Effector CD8-positive, alpha-beta T cell (primary cell): Measurements from ENCODE around the gene TEX22.
"Not testable (repeated sequence)": the region's sequence is repeated elsewhere in the genome, so short reads cannot be mapped to it uniquely, and the experiment has no call there.

Source experiments
- DNase-seq: peaks from one replicate; lab custom pipeline; 2025; lab: John Stamatoyannopoulos, UW
- total RNA-seq, 4 experiments: gene quantifications; one replicate each; lab custom pipeline; 2026; lab: John Stamatoyannopoulos, UW

Gene TEX22, protein sequence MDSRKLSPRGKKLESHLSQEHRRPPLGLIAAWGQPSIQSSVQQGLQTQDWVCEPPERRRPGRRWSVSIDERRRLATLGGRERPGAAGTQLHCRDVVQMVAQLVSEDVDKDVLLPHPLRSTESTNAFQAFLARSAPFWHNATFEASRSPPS
- 0.49 to 4.5 (median 1.7) reads per million in 4 experiments for total RNA-seq

DNA sequence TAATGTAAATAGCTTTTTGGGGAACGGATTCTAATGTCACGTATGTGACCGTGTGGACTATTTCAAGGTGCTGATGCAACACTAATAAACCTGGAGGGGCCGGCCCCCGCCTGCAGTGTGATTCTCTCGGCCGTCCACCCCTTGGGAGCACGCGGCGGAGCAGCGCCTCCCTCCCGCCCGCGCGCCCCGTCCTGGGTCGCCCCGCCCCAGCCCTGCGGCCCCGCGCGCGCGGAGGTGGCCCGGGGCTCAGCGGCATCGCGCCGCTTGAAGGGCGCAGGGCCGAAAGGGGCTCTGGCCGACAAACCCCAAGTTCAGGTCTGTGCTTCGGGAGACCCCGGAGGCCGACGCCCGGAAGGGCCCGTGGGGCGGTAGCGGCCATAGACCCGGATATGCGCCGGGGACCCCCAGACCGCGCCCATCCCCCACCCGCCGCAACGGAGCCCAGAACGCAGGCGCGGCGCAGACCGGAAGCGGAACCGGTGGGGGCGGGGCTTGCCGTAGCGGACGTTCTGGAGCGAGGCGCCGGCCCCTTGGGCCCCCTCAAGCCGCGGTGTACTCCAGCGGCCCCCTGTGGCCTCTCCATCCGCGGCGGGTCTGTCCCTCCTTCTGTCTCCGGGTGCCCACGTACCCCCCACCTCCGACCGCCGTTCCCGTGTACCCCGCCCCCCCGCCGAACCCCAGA is at the start of gene TEX22:
TEX22 (plus strand) TSS at position 495 of the 682 bp plus-strand sequence. CDS start 803 bp downstream, outside the sequence.
- DNase-seq = peak; percentile 79

DNA sequence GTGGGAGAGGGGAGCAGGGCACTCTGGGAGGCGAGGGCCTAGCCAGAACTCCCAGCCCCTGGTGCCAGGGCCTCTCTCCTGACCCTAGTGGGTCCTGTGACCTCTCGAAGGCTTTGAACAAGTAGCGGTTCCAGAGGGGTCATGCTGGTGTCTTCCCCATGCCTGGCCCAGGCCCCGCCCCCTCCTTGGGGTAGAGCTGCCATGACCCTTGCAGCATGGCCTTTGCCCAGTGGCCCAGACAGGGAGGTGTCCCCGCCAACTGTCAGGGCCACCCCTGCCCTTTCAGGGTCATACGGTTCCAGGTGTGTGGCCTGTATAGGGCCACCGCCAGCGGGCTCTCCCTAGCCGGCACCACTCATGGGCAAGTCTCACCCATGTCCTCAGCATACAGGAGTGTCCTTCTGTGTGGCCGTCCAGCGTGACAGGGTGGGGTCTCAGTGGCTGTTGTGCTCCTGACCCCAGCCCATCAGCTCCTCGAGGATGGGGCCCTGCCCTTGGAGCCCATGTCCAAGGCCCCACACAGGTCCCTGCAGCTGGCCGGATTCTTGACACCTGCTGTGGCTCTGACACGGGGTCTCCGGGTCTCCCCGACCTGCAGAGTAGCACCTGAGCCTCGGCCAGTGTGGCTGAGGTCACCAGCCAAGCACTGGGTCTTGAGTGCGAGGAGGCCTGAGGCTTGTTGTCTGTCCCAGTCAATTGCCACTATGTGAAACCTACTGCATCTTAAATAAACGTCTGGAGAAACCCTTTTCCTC is 49.2 kb upstream of the TEX22 start:
- no peak for DNase-seq

DNA sequence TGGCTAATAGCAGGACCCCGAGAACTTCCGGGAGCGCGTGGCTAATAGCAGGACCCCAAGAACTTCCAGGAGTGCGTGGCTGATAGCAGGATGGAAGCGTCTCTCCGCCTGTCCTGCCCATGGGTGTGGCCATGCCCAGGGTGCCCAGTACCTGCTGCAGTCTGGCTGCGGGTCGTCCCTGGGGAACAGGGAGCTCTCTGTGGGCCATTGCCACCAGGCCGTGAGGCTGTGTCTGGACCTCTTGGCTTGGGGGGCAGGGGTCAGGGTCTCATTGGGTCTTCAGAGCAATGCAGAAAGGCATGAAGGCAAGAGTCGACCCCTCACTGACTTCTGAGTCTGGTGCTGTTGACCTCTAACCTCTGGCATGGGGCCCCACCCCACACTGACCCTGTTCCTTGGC is 48.3 kb upstream of the TEX22 start:
- no peak for DNase-seq

DNA sequence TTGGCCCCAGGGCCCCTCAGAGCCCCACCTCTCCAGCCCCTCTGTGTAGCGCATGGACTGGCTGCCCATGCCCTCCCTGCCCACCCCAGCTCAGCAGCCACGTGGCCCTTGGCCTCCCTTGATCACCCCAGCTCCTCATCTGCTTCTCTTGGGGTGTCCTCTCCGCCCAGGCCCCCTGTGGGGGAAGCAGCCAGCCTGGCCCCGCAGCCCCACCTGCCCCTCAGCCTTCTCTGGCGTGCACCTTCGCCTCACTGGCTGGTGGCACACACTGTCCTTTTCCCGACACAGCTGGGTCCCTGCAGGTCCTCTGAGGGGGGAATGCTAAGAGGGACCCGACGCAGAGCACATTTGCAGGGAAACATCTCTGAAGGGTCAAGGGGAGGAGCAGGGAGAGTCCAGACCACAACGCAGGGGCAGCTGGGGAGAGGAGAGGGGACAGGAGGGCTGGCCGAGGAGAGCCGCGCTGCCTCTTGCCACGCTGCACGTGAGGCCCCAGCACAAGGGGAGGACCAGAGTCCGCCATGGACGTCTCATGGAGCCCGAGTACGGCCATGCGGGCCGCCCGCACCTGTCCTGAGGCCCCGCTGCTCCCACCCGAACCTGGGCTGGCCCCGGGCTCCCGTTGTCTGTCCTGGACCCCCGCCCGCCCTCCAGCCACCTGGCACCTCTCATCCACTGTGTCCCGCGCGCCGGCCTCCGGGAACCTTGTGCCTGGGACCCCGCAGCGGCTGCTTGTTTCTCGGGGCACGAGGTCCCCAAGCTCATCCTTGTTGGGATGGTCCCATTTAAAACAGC is 47.7 kb upstream of the TEX22 start:
- no peak for DNase-seq

DNA sequence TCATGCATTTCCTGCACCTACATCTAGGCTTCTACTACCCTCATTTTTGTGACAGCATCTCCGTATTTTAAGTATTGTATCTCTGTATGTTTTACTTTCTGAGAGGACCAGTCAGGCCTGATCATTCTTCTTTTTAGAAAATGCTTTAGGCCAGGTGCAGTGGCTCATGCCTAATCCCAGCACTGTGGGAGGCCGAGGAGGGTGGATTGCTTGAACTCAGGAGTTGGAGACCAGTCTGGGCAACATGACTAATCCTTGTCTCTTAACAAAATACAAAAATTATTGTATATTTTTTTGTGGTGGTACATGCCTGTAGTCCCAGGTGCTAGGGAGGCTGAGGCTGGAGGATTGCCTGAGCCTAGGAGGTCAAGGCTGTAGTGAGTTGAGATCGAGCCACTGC is 46.9 kb upstream of the TEX22 start:
- no peak for DNase-seq

DNA sequence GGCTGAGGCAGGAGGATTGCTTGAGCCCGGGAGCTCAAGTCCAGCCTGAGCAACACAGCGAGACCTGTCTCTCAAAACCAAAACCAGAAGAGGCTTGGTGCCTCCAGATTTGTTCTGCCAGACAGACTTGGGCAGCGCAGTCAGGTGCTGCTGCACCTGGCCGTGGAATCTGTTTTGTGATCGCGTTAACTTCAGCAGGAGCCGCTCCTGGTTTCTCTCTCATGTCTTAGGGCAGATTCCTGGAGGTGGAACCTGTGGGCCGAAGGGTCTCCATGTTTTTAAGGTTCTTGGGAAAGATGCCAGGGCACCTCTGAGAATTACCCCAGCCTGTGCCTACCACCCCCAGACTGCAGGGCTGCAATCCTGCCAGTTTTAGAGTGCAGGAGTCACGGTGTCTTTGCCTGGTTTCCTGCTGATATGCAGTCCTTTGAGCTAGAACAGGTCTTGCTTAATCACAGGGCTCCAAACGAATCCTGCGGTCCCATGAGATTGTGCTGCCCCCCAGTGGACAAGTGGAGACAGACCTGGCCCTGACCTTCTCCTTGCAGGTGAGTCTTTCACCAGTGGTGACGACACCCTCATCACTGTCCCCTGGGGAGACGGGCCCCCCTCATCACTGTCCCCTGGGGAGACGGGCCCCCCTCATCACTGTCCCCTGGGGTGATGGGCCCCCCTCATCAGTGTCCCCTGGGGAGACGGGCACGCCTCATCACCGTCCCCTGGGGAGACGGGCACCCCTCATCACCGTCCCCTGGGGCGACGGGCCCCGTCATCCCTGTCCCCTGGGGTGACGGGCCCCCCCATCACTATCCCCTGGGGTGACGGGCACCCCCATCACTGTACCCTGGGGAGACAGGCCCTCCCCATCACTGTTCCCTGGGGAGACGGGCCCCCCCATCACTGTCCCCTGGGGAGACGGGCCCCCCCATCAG is 46.2 kb upstream of the TEX22 start:
- peak; percentile 78 for DNase-seq

DNA sequence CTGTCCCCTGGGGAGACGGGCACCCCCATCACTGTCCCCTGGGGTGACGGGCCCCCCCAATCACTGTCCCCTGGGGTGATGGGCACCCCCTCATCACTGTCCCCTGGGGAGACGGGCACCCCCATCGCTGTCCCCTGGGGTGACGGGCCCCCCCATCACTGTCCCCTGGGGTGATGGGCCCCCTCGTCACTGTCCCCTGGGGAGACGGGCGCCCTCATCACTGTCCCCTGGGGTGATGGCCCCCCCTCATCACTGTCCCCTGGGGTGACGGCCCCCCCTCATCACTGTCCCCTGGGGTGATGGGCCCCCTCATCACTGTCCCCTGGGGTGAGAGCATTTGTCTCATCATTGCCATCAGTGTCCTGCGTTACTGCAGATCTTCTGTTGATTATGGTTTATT is 45.2 kb upstream of the TEX22 start:
- DNase-seq = no peak

DNA sequence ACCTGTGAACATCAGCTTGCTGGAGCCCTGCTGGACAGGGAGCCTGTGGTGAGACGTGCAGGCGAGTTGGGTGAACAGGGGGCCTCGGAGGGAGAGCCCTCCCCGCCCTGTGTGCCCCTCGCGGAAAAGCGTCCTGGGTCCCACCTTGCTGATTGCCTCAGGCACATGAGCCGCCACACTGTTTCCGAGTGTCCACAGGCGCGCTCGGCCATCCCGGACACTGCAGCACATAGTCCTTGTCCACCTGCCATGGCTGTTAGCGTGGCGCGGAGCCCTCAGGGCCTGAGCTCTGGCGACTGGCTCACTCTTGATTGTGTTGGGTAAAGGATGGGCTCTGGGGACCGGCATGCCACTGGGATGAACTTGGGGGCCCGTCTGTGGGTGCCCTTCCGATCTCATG is 43.8 kb upstream of the TEX22 start:
- DNase-seq = no peak

DNA sequence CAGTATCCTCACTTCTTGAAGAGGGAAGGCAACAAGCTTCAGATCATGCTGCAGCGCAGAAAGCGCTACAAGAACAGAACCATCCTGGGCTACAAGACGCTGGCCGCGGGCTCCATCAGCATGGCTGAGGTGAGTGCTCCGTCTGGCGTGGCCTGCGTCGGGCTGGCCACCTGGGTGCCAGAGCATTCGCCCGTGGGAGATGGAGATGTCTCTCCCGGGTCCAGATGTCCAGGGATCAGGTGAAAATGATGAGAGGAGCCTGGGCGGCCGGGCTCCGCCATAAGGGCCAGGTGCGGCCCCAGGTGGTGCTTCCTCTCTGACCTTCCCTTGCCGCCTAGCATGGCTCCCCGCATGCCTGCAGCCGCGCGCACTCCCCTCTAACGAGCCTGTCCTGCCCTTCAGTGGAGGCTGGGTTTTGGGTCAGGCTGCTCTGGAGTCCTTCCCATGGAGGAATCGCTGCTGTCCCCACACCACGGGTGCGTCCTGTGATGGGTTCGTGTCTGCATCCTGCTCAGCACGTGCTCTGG is 43.2 kb upstream of the TEX22 start:
- DNase-seq = no peak

DNA sequence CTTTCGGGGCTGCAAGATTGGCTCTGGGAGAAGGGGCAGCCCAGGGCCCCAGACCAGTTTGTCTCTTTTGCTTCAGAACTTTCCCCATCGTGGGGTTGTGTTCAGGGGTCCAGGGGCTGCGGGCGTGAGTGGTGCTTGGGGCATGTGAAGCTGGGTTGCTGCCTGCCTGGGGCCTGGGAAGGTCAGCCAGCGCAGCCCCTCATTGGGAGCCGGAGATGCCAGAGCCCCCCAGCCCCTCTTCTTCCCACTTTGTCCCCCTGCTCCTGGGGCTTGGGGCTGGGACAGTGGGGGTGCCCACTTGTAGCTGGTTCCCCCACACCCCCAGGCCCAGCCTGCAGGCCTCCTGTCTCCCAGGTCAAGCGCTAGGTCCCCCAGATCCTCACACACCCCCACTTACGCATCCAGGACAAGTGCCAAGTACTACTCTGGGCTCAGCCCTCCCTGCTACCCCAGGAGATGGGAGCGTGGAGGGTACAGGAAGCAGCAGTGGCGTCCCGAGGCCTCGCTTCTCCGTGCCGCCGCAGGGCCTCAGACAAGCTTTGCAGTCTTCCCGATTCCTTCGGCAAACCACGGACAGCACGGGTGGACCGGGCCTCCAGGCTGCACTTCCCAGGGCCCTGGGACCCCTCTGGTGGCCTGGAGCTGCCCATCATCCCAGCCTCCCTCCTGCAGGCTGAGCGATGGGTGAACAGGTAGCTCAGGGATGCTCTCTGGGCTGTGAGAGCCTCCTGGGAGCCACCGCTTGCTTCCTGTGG is 42.3 kb upstream of the TEX22 start:
- DNase-seq = no peak

DNA sequence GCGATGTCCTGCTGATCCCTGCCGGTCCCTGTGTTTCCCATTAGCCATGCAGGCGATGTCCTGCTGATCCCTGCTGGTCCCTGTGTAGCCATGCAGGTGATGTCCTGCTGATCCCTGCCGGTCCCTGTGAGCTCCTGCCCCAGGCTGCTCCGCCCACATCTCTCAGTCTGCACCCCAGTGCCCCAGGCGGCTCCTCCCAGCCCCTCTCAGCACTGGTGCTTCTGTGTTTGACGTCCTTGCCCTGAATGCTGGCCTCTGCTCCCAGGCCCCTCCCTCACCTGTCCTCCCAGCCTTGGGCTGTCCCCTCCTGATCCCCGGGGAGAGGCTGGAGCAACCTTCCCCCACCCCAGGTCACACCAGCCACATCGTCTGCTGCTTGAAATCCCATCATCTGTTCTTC is 41.4 kb upstream of the TEX22 start:
- no peak for DNase-seq

DNA sequence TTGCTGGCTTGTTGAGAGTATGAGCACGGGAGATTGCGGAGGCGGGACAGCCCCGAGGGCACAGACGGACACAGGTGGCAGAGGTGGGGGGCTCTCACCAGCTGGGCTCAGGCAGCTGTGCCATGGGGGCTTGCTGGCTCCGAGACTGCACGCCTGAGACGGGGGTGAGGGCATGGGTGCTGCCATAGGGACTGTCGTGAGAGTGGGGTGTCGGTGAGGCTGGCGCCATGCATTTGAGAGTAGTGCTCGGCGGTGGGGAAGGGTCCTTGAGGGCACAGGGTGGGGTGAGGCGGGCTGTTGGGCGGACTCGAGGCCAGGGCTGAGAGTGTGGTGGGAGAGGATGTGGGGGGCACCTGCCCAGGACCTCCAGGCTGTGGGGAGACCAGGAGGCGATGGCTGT is 40.7 kb upstream of the TEX22 start:
- no peak for DNase-seq

DNA sequence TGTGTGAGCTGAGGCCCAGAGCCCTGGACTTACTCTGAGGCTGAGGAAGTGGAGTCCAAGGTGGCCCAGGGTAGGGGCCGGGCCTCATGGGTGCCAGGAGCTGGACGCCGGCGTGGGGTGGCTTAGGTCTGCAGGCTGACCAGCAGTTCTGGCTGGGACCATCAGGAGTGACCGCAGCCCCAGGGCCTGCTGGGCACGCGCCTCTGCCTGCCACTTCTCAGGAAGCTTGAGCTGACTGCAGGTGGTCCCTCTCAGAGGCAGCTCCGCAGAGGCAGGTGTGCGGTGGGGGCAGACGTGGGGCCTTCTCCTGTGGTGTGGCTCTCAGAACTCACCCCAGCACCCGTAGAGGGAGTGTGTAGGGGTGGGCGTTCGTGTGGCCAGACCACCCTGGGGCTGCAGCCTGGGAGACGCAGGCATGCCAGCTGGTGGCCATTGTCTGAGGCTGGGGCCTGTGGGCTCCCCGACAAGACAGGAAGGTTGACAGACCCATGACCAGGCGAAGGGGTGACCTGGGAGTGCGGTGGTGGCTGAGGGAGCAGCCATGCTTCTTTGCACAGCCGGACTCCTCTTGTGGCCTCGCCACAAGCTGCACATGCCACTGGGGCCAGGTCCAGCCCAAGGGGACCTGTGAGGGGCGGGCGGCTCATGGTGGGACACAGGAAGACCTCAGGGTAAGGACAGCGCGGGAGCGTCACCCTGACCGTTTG is 40.0 kb upstream of the TEX22 start:
- DNase-seq = no peak

DNA sequence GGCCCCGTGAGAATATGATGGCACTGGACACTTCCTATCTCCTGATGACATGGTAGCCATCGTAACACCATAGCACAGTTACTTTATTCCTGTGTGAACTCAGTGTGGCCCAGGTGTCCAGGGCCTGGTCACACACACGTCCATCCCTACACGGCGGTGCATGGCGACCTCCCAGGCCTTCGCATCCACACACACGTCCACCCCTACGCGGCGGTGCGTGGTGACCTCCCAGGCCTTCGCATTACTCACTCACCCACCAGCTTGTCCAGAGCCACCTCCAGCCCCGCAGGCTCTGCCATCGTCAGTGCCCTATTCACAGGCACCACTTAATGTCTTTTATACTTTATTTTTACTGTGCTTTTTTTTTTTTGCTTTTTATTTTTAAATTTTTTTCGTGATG is 39.4 kb upstream of the TEX22 start:
- no peak for DNase-seq

DNA sequence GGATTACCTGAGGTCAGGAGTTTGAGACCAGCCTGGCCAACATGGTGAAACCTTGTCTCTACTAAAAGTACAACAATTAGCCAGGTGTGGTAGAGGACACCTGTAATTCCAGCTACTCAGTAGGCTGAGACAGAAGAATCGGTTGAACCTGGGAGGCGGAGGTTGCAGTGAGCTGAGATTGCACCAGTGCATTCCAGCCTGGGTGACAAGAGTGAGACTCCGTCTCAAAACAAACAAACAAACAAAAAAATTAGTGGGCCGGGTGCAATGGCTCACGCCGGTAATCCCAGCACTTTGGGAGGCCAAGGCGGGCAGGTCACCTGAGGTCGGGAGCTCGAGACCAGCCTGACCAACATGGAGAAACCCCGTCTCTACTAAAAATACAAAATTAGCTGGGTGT is 36.9 kb upstream of the TEX22 start:
- not testable (repeated sequence) for DNase-seq

DNA sequence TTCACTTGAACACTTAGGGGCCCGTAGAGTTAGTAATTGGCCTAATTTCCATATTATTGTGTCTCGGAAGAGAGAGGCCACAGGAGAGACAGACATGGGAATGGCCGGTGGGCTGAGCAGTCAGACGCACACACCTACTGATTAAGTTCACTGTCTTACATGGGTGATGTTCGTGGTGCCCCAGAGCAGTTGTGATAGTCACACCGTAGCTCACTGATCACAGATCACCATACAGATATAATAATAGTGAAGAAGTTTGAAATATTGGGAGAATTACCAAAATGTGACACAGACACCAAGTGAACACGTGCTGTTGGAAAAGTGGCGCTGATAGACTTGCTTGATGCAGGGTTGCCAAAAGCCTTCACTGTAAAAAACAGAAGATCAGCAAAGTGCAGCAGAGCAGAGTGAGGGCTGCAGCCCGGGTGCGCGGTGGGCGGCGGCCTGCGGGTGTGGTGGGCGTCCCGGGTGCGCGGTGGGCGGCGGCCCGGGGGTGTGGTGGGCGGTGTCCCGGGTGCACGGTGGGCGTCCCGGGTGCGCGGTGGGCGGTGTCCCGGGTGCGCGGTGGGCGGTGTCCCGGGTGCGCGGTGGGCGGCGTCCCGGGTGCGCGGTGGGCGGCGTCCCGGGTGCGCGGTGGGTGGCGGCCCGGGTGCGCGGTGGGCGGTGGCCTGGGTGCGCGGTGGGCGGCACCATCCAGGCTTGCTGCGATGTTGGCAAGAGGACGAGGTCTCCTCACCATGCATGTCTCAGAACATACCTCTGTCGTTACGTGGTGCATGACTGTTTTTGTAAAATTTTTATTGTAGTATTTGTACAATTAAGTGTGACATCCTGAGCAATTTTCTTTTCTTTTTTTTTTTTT is 34.3 kb upstream of the TEX22 start:
- peak; percentile 58 for DNase-seq

DNA sequence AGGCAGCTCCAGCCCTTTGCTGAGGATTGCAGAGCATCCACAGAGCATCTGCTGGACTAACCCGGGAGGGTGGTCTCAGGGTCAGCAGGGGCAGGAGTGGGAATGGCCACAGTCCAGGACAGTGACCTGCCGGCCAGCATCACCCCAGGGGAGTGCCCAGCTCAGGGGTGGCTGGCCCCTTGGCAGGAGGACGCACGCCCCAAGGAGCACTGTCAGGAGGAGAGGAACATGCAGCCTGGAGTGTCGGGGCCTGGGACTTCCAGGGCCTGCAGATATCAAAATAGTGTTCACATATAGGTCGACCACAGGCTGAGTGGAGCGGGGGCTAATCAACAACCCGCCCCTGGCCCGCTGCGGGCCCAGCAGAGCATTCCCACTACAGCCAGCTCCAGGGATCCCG is 33.2 kb upstream of the TEX22 start:
- DNase-seq = no peak

DNA sequence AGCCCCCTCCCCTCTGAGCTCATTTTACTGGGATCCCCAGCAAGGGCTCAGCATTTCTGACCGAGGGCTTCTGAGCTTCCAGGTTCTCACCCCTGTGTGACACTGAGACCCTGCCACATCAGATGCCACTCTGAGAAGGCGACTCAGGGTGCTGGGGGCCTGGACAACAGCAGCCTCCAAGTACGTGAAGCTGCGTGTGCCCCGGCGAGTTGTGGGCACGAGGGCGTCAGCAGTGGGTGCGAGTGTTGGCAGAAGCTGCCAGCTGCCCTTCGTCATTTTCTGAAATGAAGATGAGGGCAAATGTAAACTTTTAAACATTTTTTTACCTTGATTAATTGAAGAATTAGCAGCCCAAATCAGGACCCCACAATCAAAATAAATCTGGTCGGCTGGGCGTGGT is 32.7 kb upstream of the TEX22 start:
- DNase-seq = no peak
